HAP-1 (cell line): ENCODE data around the gene CFTR.

ENCODE experiments used
- DNase-seq, 2 experiments: peaks; one replicate each; pipeline ENCODE4 v3.0.0-alpha.2; 2016 to 2020; ENCODE audit warnings: low spot score in 2 of 2
- H3K27me3 ChIP-seq: fragments of 250-450 bp; sonication (Bioruptor Pico); 2 replicates; pipeline ENCODE4 v1.5.1; 2020; ENCODE audit warnings: low read depth, mild to moderate bottlenecking, moderate library complexity
- H3K36me3 ChIP-seq: fragments of 250-450 bp; sonication (Bioruptor Pico); replicated peaks from 2 replicates; pipeline ENCODE4 v1.5.1; 2020; ENCODE audit warnings: mild to moderate bottlenecking
- H3K4me1 ChIP-seq: fragments of 250-450 bp; sonication (Bioruptor Pico); 2 replicates; pipeline ENCODE4 v1.5.1; 2020; ENCODE audit warnings: mild to moderate bottlenecking
- H3K4me3 ChIP-seq: fragments of 250-450 bp; sonication (Bioruptor Pico); 2 replicates; pipeline ENCODE4 v1.5.1; 2020; ENCODE audit warnings: mild to moderate bottlenecking, moderate library complexity
- H3K9me3 ChIP-seq: fragments of 250-450 bp; sonication (Bioruptor Pico); 2 replicates; pipeline ENCODE4 v1.5.1; 2020; ENCODE audit warnings: mild to moderate bottlenecking, moderate library complexity
- in situ Hi-C: fragments of 300-500 bp; cut with MboI; formaldehyde crosslinking; loops from 3 replicates; pipeline ENCODE4 v1.14.3; 2020; ENCODE audit warnings: low sequenced_read_pairs, inconsistent platforms, mixed read lengths

The CFTR gene

DNA sequence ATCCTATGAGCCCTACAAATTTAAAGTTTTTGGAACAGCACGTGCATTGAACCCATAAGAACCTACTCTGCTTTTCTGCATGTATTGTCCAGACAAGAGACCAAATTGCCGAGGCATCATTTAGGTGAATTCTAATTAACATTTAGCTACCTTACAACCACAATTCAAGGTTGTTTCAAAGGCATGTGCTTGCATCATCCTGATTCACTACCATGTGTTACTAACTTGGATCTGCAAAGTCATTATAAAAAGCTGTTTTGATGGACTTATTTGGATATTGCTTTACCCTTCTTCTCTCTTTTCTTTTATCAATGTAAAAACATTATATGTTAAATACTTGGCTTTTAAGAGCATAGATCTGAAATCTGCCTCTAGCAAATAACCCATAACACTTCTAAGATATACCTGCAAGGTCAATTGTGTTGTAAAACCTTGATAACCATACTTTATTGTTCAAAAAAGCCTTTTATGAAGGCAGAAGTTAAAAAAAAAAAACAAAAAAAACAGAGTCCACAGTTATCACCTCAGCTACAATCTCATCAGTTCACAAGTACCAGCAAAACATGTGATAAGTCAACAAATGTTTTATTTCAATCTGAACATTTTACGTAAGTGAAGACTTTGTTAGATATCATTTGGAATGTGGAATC lies 51.9 kb downstream of the CFTR start:
- Histone ChIP-seq H3K27me3 (no peaks in the 10 kb centered on the region), H3K4me3 (no peak overlapping the region), H3K9me3 (no peaks in the 10 kb centered on the region), H3K36me3 (no peaks in the 10 kb centered on the region), H3K4me1 (no peaks in the 10 kb centered on the region)
- no peak for DNase-seq
- in situ Hi-C loops = no loop called here

DNA sequence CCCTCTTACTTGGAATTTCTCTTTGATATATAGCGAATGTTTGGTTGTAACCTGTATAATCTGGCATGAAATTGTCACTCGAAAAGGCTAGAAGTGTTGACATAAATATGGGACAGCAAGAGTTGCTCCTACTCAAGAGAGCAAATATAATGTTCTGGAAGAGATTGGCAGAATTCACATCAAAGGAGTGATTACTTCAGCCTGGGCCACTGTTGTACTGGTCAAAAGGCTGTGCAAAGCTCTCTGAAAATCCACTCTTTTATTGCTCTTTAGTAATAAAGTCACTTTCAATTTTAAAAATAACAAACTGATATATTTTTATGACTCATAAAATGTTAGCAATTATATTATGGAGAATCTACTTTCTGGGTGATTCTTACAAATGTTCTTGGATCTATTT lies 58.2 kb downstream of the CFTR start:
- no peaks in the 10 kb centered on the region for H3K4me1 ChIP-seq
- DNase-seq = no peak

DNA sequence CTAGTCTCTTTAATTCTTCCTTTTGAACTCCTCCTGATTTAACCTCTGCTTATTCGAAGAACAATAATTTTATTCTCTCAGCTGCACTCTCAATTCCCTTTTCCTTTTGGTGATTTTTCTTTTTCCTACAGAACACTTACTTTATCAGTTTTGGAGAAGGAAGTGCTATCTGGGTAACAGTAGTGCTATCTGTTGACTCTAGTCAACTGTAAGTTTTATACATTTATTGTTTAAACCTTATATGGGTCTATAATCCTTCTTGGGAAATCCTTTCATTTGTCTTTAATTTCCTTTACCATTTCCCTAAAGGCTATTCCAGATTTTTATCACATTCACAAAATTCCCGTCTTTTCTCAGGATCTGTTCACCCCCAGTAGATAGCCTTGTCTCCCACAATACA lies 64.2 kb downstream of the CFTR start:
- DNase-seq = no peak
- Histone ChIP-seq H3K9me3 (no peaks in the 10 kb centered on the region), H3K36me3 (no peaks in the 10 kb centered on the region), H3K4me1 (no peaks in the 10 kb centered on the region), H3K27me3 (peaks cover 25% of the 10 kb centered on the region), H3K4me3 (no peak overlapping the region)
- in situ Hi-C loops = no loop called here

More for the DNA sequence above, 58.2 kb downstream of the CFTR start:
- H3K4me3 ChIP-seq = no peak overlapping the region
- peaks cover 6% of the 10 kb centered on the region for H3K27me3 ChIP-seq
- no peaks in the 10 kb centered on the region for H3K36me3 ChIP-seq
- in situ Hi-C loops = no loop called here
- no peaks in the 10 kb centered on the region for H3K9me3 ChIP-seq

DNA sequence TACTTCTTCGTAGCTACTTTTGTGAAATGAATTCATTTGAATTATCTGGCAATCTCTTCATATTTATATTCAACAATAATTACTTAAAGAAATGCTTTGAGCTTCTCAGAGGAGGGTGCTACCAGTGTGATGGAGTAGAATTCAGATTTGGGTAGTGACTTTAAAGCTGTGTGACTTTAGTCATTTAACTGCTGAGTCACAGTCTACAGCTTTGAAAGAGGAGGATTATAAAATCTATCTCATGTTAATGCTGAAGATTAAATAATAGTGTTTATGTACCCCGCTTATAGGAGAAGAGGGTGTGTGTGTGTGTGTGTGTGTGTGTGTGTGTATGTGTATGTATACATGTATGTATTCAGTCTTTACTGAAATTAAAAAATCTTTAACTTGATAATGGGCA lies 68.2 kb downstream of the CFTR start:
- Histone ChIP-seq H3K9me3 (no peaks in the 10 kb centered on the region), H3K36me3 (no peaks in the 10 kb centered on the region)
- in situ Hi-C loops = no loop called here

DNA sequence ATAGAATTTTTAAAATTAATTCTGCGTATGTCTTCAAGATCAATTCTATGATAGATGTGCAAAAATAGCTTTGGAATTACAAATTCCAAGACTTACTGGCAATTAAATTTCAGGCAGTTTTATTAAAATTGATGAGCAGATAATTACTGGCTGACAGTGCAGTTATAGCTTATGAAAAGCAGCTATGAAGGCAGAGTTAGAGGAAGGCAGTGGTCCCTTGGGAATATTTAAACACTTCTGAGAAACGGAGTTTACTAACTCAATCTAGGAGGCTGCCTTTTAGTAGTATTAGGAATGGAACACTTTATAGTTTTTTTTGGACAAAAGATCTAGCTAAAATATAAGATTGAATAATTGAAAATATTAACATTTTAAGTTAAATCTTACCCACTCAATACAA lies 70.8 kb downstream of the CFTR start:
- no peaks in the 10 kb centered on the region for H3K36me3 ChIP-seq
- no peak for DNase-seq
- H3K9me3 ChIP-seq = no peaks in the 10 kb centered on the region
- in situ Hi-C loops = no loop called here
- H3K27me3 ChIP-seq = 0 out of 2 replicates have a peak, but pooled peaks cover 5% of the 10 kb centered on the region
- H3K4me3 ChIP-seq = no peak overlapping the region
- no peaks in the 10 kb centered on the region for H3K4me1 ChIP-seq

More for the DNA sequence above, 68.2 kb downstream of the CFTR start:
- H3K4me1 ChIP-seq = no peaks in the 10 kb centered on the region
- H3K4me3 ChIP-seq = no peak overlapping the region
- H3K27me3 ChIP-seq = peaks cover 19% of the 10 kb centered on the region
- no peak for DNase-seq

DNA sequence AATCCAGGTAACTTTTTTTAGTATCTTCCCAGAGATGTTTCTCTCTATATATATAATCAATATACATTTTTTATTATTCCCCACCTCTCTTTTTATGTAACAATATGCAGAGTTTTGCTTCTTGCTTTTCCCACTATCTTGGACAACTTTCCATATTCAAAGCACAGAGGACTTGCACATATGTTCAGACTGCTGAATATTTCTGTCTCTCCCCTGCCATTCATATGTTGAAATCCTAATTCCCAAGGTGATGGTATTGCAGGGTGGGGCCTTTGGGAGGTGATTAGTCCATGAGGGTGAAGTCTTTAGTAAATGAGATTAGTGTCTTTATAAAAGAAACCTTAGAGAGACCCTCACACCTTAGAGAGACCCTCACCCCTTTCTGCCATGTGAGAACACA lies 72.8 kb downstream of the CFTR start:
- no peak for DNase-seq
- H3K27me3 ChIP-seq = 0 out of 2 replicates have a peak, but pooled peaks cover 5% of the 10 kb centered on the region
- H3K4me3 ChIP-seq = no peak overlapping the region
- H3K9me3 ChIP-seq = no peaks in the 10 kb centered on the region
- H3K36me3 ChIP-seq = no peaks in the 10 kb centered on the region
- no peaks in the 10 kb centered on the region for H3K4me1 ChIP-seq
- in situ Hi-C loops = no loop called here

DNA sequence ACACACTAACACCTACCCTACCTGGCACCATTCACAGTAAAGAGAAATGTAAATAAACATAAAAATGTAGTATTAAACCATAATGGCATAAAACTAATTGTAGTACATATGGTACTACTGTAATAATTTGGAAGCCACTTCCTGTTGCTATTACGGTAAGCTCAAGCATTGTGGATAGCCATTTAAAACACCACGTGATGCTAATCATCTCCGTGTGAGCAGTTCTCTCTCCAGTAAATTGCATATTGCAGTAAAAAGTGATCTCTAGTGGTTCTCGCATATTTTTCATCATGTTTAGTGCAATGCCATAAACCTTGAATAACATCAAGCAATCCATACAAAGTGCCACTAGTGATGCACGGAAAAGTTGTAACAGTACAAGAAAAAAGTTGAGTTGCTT lies 75.4 kb downstream of the CFTR start:
- H3K27me3 ChIP-seq = no peaks in the 10 kb centered on the region
- no peaks in the 10 kb centered on the region for H3K4me1 ChIP-seq
- no peak for DNase-seq
- in situ Hi-C loops = no loop called here
- H3K4me3 ChIP-seq = no peak overlapping the region
- no peaks in the 10 kb centered on the region for H3K9me3 ChIP-seq
- no peaks in the 10 kb centered on the region for H3K36me3 ChIP-seq

DNA sequence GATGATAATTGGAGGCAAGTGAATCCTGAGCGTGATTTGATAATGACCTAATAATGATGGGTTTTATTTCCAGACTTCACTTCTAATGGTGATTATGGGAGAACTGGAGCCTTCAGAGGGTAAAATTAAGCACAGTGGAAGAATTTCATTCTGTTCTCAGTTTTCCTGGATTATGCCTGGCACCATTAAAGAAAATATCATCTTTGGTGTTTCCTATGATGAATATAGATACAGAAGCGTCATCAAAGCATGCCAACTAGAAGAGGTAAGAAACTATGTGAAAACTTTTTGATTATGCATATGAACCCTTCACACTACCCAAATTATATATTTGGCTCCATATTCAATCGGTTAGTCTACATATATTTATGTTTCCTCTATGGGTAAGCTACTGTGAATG lies 79.6 kb downstream of the CFTR start:
- Histone ChIP-seq H3K27me3 (peaks cover 3% of the 10 kb centered on the region), H3K4me3 (no peak overlapping the region), H3K4me1 (no peaks in the 10 kb centered on the region), H3K36me3 (no peaks in the 10 kb centered on the region), H3K9me3 (no peaks in the 10 kb centered on the region)
- in situ Hi-C loops = no loop called here
- no peak for DNase-seq

DNA sequence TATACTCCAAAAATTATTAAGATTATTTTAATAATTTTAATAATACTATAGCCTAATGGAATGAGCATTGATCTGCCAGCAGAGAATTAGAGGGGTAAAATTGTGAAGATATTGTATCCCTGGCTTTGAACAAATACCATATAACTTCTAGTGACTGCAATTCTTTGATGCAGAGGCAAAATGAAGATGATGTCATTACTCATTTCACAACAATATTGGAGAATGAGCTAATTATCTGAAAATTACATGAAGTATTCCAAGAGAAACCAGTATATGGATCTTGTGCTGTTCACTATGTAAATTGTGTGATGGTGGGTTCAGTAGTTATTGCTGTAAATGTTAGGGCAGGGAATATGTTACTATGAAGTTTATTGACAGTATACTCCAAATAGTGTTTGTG lies 80.2 kb downstream of the CFTR start:
- H3K27me3 ChIP-seq = peaks cover 3% of the 10 kb centered on the region
- no peak for DNase-seq
- no peak overlapping the region for H3K4me3 ChIP-seq
- H3K4me1 ChIP-seq = no peaks in the 10 kb centered on the region
- no peaks in the 10 kb centered on the region for H3K36me3 ChIP-seq
- H3K9me3 ChIP-seq = no peaks in the 10 kb centered on the region
- in situ Hi-C loops = no loop called here

DNA sequence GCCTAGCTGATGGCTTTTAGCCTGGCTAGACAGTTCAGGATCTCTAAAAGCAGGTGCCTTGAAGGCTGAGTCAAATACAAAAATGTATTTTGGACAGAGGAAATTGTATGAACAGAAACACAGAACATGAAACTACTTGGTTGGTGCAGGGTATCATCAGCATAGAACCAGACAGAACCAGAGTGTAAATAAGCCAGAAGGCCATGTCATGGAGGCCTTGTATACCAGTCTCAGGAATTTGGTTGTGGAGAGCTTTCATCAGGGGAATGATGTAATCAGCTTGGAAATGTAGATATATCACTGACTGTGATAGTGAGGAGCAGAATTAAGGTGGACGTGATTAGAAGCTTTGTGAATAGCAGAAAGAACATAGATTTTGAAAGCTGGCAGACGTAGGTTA lies 82.9 kb downstream of the CFTR start:
- Histone ChIP-seq H3K27me3 (peaks cover 6% of the 10 kb centered on the region), H3K4me3 (no peak overlapping the region), H3K9me3 (no peaks in the 10 kb centered on the region), H3K36me3 (no peaks in the 10 kb centered on the region), H3K4me1 (no peaks in the 10 kb centered on the region)
- no peak for DNase-seq
- in situ Hi-C loops = no loop called here

DNA sequence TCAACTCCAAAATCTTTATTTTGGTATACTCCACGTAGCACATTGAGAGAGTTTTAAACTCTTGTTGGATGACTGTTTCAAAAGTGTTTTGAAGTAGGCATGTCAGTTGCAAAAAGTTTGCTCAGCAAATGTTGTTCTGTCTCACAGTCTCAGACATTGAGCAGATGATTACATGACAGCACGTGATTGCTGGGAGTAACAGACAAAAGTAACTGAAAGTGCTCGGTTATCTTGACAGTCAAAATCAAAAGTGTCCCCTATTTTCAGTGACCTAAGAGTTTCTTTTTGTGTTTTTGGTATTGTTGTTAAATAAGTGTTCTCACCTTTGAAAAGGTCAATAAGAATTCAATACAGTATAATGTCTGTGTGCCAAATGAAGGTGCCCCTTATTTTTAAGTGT lies 84.3 kb downstream of the CFTR start:
- no peaks in the 10 kb centered on the region for H3K36me3 ChIP-seq
- DNase-seq = no peak
- in situ Hi-C loops = no loop called here

DNA sequence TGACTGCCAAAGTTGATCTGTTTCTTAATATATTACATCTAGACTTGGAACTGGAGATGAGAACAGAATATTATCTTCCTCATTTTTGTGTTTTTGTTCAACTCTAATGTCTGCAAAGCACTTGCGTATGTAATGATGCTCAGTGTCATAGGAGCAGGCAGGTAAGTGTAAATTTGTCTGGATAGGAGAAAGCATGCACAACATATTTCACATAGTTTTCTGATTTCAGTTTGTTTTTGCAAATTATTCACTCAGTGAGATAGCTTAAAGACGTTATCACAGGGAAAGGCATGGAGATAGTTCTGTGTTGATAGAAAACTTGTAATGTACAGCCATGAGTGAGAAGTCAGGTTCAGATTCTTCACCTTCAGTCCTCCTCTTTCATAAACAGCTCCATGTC lies 84.8 kb downstream of the CFTR start:
- no peak overlapping the region for H3K4me3 ChIP-seq
- in situ Hi-C loops = no loop called here
- no peak for DNase-seq
- H3K36me3 ChIP-seq = no peaks in the 10 kb centered on the region
- no peaks in the 10 kb centered on the region for H3K9me3 ChIP-seq
- peaks cover 6% of the 10 kb centered on the region for H3K27me3 ChIP-seq
- H3K4me1 ChIP-seq = no peaks in the 10 kb centered on the region

More for the DNA sequence above, 84.3 kb downstream of the CFTR start:
- Histone ChIP-seq H3K4me1 (no peaks in the 10 kb centered on the region), H3K9me3 (no peaks in the 10 kb centered on the region), H3K4me3 (no peak overlapping the region), H3K27me3 (peaks cover 6% of the 10 kb centered on the region)

DNA sequence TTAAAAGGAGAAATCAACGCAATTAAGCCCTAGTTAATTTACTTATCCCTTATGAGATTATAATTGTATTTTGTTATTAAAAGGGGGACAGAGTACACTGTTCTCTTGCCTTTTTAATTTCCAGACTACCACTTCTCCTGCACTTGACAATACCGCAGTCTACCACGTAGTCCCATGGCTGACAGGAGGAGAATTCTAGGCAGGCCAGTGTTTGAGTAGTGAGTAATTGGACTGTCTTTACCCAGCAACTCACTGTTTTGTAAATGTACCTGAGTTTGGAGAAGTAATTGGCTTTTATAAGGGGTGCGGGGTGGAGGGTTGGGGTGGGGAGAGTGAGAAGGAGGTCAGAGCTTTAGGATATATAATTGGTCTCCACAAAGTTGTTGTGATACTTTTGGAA lies 85.4 kb downstream of the CFTR start:
- Histone ChIP-seq H3K4me3 (no peak overlapping the region), H3K4me1 (no peaks in the 10 kb centered on the region), H3K27me3 (peaks cover 7% of the 10 kb centered on the region), H3K36me3 (no peaks in the 10 kb centered on the region), H3K9me3 (no peaks in the 10 kb centered on the region)
- no peak for DNase-seq
- in situ Hi-C loops = no loop called here

DNA sequence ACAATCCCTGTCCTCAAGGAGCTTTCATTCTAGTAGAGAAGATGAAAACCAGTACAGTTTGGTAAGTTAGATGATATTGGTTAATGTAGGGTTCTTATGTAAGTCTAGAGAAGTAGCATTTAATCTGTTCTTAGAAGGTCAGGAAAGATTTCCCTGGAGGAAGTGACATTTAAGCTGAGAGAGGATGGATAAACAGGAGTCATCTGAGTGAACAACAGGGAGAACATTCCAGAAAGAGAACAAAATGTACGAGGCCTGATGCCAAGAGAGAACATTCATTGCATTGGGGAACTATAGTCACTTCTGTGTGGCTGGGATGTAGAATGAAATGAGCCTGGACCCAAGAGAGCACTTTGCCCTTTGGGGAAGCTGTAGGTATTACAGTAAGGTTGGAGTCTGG lies 88.0 kb downstream of the CFTR start:
- H3K27me3 ChIP-seq = peaks cover 11% of the 10 kb centered on the region
- no peaks in the 10 kb centered on the region for H3K4me1 ChIP-seq
- no peak for DNase-seq
- no peaks in the 10 kb centered on the region for H3K36me3 ChIP-seq
- H3K4me3 ChIP-seq = no peak overlapping the region
- in situ Hi-C loops = no loop called here
- no peaks in the 10 kb centered on the region for H3K9me3 ChIP-seq
